ENCODE measurements around the gene MMP2.

MMP2 gene

GRCh38 chr16:55487048-55487803 is 8.2 kb downstream of the MMP2 start:
- no peaks in the 10 kb centered on the region for H3K4me1 ChIP-seq (ENCODE audit: control insufficient read depth, insufficient read depth, low read length)
- H3K9ac ChIP-seq (ENCODE audit: low read depth, low read length), result no peak overlapping the region
- H3K36me3 ChIP-seq (ENCODE audit: control insufficient read depth, insufficient read depth, low read length), result no peaks in the 10 kb centered on the region
- peaks cover 18% of the 10 kb centered on the region for H3K27me3 ChIP-seq (ENCODE audit: control insufficient read depth, insufficient read depth, low read length)
- H3K4me3 ChIP-seq (ENCODE audit: low read depth, low read length), result no peak overlapping the region
- H3K9me3 ChIP-seq (ENCODE audit: control insufficient read depth, insufficient read depth, low read length), result no peaks in the 10 kb centered on the region

GRCh38 chr16:55488306-55488705 is 9.3 kb downstream of the MMP2 start:
- H3K36me3 ChIP-seq (ENCODE audit: control insufficient read depth, insufficient read depth, low read length), result no peaks in the 10 kb centered on the region
- peaks cover 7% of the 10 kb centered on the region for H3K27me3 ChIP-seq (ENCODE audit: control insufficient read depth, insufficient read depth, low read length)
- H3K9ac ChIP-seq (ENCODE audit: low read depth, low read length), result no peak overlapping the region
- no peaks in the 10 kb centered on the region for H3K4me1 ChIP-seq (ENCODE audit: control insufficient read depth, insufficient read depth, low read length)
- H3K4me3 ChIP-seq (ENCODE audit: low read depth, low read length), result no peak overlapping the region
- no peaks in the 10 kb centered on the region for H3K9me3 ChIP-seq (ENCODE audit: control insufficient read depth, insufficient read depth, low read length)

- peaks cover 6% of the 10 kb centered on the region for H3K27me3 ChIP-seq (ENCODE audit: control insufficient read depth, insufficient read depth, low read length)
- H3K9ac ChIP-seq (ENCODE audit: low read depth, low read length), result no peak overlapping the region
- no peak overlapping the region for H3K4me3 ChIP-seq (ENCODE audit: low read depth, low read length)
- H3K9me3 ChIP-seq (ENCODE audit: control insufficient read depth, insufficient read depth, low read length), result no peaks in the 10 kb centered on the region
- H3K4me1 ChIP-seq (ENCODE audit: control insufficient read depth, insufficient read depth, low read length), result no peaks in the 10 kb centered on the region
- no peaks in the 10 kb centered on the region for H3K36me3 ChIP-seq (ENCODE audit: control insufficient read depth, insufficient read depth, low read length)
Observed at GRCh38 chr16:55489119-55489955, 10.3 kb downstream of the MMP2 start.

GRCh38 chr16:55489956-55490265 is 10.9 kb downstream of the MMP2 start:
- Histone ChIP-seq H3K9ac (ENCODE audit: low read depth, low read length) (no peak overlapping the region), H3K27me3 (ENCODE audit: control insufficient read depth, insufficient read depth, low read length) (peaks cover 3% of the 10 kb centered on the region), H3K36me3 (ENCODE audit: control insufficient read depth, insufficient read depth, low read length) (no peaks in the 10 kb centered on the region), H3K9me3 (ENCODE audit: control insufficient read depth, insufficient read depth, low read length) (no peaks in the 10 kb centered on the region), H3K4me3 (ENCODE audit: low read depth, low read length) (no peak overlapping the region), H3K4me1 (ENCODE audit: control insufficient read depth, insufficient read depth, low read length) (no peaks in the 10 kb centered on the region)

- no peak overlapping the region for H3K9ac ChIP-seq (ENCODE audit: low read depth, low read length)
- H3K4me1 ChIP-seq (ENCODE audit: control insufficient read depth, insufficient read depth, low read length), result no peaks in the 10 kb centered on the region
- H3K27me3 ChIP-seq (ENCODE audit: control insufficient read depth, insufficient read depth, low read length), result no peaks in the 10 kb centered on the region
- no peaks in the 10 kb centered on the region for H3K9me3 ChIP-seq (ENCODE audit: control insufficient read depth, insufficient read depth, low read length)
- H3K36me3 ChIP-seq (ENCODE audit: control insufficient read depth, insufficient read depth, low read length), result no peaks in the 10 kb centered on the region
- H3K4me3 ChIP-seq (ENCODE audit: low read depth, low read length), result no peak overlapping the region
Observed at GRCh38 chr16:55490301-55490700, 11.3 kb downstream of the MMP2 start.

- H3K9me3 ChIP-seq (ENCODE audit: control insufficient read depth, insufficient read depth, low read length), result no peaks in the 10 kb centered on the region
- H3K36me3 ChIP-seq (ENCODE audit: control insufficient read depth, insufficient read depth, low read length), result no peaks in the 10 kb centered on the region
- H3K4me3 ChIP-seq (ENCODE audit: low read depth, low read length), result no peak overlapping the region
- no peak overlapping the region for H3K9ac ChIP-seq (ENCODE audit: low read depth, low read length)
- no peaks in the 10 kb centered on the region for H3K27me3 ChIP-seq (ENCODE audit: control insufficient read depth, insufficient read depth, low read length)
- peaks cover 6% of the 10 kb centered on the region for H3K4me1 ChIP-seq (ENCODE audit: control insufficient read depth, insufficient read depth, low read length)
Observed at GRCh38 chr16:55491691-55492090, 12.7 kb downstream of the MMP2 start.

- H3K4me1 ChIP-seq (ENCODE audit: control insufficient read depth, insufficient read depth, low read length), result peaks cover 6% of the 10 kb centered on the region
- H3K27me3 ChIP-seq (ENCODE audit: control insufficient read depth, insufficient read depth, low read length), result peaks cover 2% of the 10 kb centered on the region
- H3K9ac ChIP-seq (ENCODE audit: low read depth, low read length), result no peak overlapping the region
- H3K9me3 ChIP-seq (ENCODE audit: control insufficient read depth, insufficient read depth, low read length), result no peaks in the 10 kb centered on the region
- H3K4me3 ChIP-seq (ENCODE audit: low read depth, low read length), result no peak overlapping the region
- H3K36me3 ChIP-seq (ENCODE audit: control insufficient read depth, insufficient read depth, low read length), result no peaks in the 10 kb centered on the region
Observed at GRCh38 chr16:55492756-55493380, 13.9 kb downstream of the MMP2 start.

GRCh38 chr16:55494994-55495421 is 16.0 kb downstream of the MMP2 start:
- Histone ChIP-seq H3K36me3 (ENCODE audit: control insufficient read depth, insufficient read depth, low read length) (no peaks in the 10 kb centered on the region), H3K9me3 (ENCODE audit: control insufficient read depth, insufficient read depth, low read length) (no peaks in the 10 kb centered on the region), H3K27me3 (ENCODE audit: control insufficient read depth, insufficient read depth, low read length) (peaks cover 2% of the 10 kb centered on the region), H3K9ac (ENCODE audit: low read depth, low read length) (no peak overlapping the region), H3K4me1 (ENCODE audit: control insufficient read depth, insufficient read depth, low read length) (peaks cover 6% of the 10 kb centered on the region), H3K4me3 (ENCODE audit: low read depth, low read length) (no peak overlapping the region)

GRCh38 chr16:55495616-55496289 is 16.8 kb downstream of the MMP2 start:
- Histone ChIP-seq H3K9ac (ENCODE audit: low read depth, low read length) (no peak overlapping the region), H3K36me3 (ENCODE audit: control insufficient read depth, insufficient read depth, low read length) (no peaks in the 10 kb centered on the region), H3K9me3 (ENCODE audit: control insufficient read depth, insufficient read depth, low read length) (no peaks in the 10 kb centered on the region), H3K4me3 (ENCODE audit: low read depth, low read length) (no peak overlapping the region), H3K27me3 (ENCODE audit: control insufficient read depth, insufficient read depth, low read length) (peaks cover 2% of the 10 kb centered on the region), H3K4me1 (ENCODE audit: control insufficient read depth, insufficient read depth, low read length) (peaks cover 6% of the 10 kb centered on the region)

GRCh38 chr16:55496509-55497145 is 17.6 kb downstream of the MMP2 start:
- Histone ChIP-seq H3K36me3 (ENCODE audit: control insufficient read depth, insufficient read depth, low read length) (no peaks in the 10 kb centered on the region), H3K9me3 (ENCODE audit: control insufficient read depth, insufficient read depth, low read length) (no peaks in the 10 kb centered on the region), H3K9ac (ENCODE audit: low read depth, low read length) (no peak overlapping the region), H3K4me1 (ENCODE audit: control insufficient read depth, insufficient read depth, low read length) (peaks cover 6% of the 10 kb centered on the region), H3K4me3 (ENCODE audit: low read depth, low read length) (no peak overlapping the region), H3K27me3 (ENCODE audit: control insufficient read depth, insufficient read depth, low read length) (peaks cover 2% of the 10 kb centered on the region)

GRCh38 chr16:55497558-55497957 is 18.6 kb downstream of the MMP2 start:
- no peak overlapping the region for H3K9ac ChIP-seq (ENCODE audit: low read depth, low read length)
- peaks cover 2% of the 10 kb centered on the region for H3K27me3 ChIP-seq (ENCODE audit: control insufficient read depth, insufficient read depth, low read length)
- no peaks in the 10 kb centered on the region for H3K9me3 ChIP-seq (ENCODE audit: control insufficient read depth, insufficient read depth, low read length)
- H3K4me3 ChIP-seq (ENCODE audit: low read depth, low read length), result no peak overlapping the region
- H3K4me1 ChIP-seq (ENCODE audit: control insufficient read depth, insufficient read depth, low read length), result peaks cover 6% of the 10 kb centered on the region
- H3K36me3 ChIP-seq (ENCODE audit: control insufficient read depth, insufficient read depth, low read length), result no peaks in the 10 kb centered on the region

Measured in iPS-15b (cell line).